Type B pancreatic cell (in vitro differentiated cells): Measurements from ENCODE around the gene DPM2. TPM values are rescaled to one million over a fixed set of nuclear protein-coding genes. Genes with fewer than 3 reads are reported as not detected.

Experiments used
- DNase-seq: peaks from one replicate; pipeline ENCODE4 v3.0.0; 2021; ENCODE audit warnings: mixed read lengths; ENCODE audit not compliant: unreplicated experiment; ENCODE audit errors: extremely low spot score
- H3K27ac Mint-ChIP-seq: 2 replicates; pipeline ENCODE4 v1.8.0; 2021; ENCODE audit warnings: mild to moderate bottlenecking, mixed read lengths
- H3K27me3 Mint-ChIP-seq: 2 replicates; pipeline ENCODE4 v1.8.0; 2021; ENCODE audit warnings: mixed read lengths
- H3K36me3 Mint-ChIP-seq: 2 replicates; pipeline ENCODE4 v1.8.0; 2021; ENCODE audit warnings: mixed read lengths
- H3K4me1 Mint-ChIP-seq: one replicate; pipeline ENCODE4 v1.8.0; 2021; ENCODE audit warnings: mixed read lengths; ENCODE audit not compliant: unreplicated experiment
- H3K4me3 Mint-ChIP-seq: 2 replicates; pipeline ENCODE4 v1.8.0; 2021; ENCODE audit warnings: mild to moderate bottlenecking, mixed read lengths
- H3K9me3 Mint-ChIP-seq: 2 replicates; pipeline ENCODE4 v1.8.0; 2021; ENCODE audit warnings: mixed read lengths
- total RNA-seq: library from RNA; stranded (reverse); gene quantifications from 2 replicates; pipeline ENCODE4 v1.2.1, GENCODE V29; 2021; ENCODE audit warnings: low replicate concordance
- TF ChIP-seq, protein P1 (sequence below): fragments of 200-600 bp; sonication (generic); conservative IDR thresholded peaks from 2 replicates; pipeline ENCODE4 v1.5.0; 2021; ENCODE audit warnings: antibody characterized with exemption, mild to moderate bottlenecking

The DPM2 gene
- total RNA-seq, 1 donor from 2014 or later = 41.6 TPM

DNA sequence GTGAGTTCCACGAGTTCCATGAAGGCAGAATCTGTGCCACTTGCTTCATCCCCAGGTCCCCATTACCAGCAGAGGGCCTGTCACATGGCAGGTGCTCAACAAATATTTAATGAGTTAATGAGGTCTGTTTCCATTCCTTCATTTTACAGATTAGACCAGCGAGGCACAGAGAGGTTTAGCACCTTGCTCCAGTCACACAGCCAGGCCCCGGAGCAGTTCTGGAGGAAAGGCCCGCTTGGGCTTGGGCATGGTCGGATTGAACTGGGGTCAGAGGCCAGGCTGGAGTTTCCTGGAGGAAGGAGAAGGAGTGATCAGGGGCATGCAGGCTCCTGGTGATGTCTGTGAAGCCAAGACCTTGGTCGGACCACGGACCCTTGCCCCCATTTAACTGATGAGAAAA lies 16.9 kb downstream of the DPM2 start:
- H3K4me3 Mint-ChIP-seq = no peak overlapping the region
- no peak overlapping the region for H3K27ac Mint-ChIP-seq
- peaks cover 25% of the 10 kb centered on the region for H3K27me3 Mint-ChIP-seq
- TF ChIP-seq, protein P1, sequence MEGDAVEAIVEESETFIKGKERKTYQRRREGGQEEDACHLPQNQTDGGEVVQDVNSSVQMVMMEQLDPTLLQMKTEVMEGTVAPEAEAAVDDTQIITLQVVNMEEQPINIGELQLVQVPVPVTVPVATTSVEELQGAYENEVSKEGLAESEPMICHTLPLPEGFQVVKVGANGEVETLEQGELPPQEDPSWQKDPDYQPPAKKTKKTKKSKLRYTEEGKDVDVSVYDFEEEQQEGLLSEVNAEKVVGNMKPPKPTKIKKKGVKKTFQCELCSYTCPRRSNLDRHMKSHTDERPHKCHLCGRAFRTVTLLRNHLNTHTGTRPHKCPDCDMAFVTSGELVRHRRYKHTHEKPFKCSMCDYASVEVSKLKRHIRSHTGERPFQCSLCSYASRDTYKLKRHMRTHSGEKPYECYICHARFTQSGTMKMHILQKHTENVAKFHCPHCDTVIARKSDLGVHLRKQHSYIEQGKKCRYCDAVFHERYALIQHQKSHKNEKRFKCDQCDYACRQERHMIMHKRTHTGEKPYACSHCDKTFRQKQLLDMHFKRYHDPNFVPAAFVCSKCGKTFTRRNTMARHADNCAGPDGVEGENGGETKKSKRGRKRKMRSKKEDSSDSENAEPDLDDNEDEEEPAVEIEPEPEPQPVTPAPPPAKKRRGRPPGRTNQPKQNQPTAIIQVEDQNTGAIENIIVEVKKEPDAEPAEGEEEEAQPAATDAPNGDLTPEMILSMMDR = no peak
- peaks cover 20% of the 10 kb centered on the region for H3K4me1 Mint-ChIP-seq
- no peaks in the 10 kb centered on the region for H3K9me3 Mint-ChIP-seq
- no peak for DNase-seq
- no peaks in the 10 kb centered on the region for H3K36me3 Mint-ChIP-seq

DNA sequence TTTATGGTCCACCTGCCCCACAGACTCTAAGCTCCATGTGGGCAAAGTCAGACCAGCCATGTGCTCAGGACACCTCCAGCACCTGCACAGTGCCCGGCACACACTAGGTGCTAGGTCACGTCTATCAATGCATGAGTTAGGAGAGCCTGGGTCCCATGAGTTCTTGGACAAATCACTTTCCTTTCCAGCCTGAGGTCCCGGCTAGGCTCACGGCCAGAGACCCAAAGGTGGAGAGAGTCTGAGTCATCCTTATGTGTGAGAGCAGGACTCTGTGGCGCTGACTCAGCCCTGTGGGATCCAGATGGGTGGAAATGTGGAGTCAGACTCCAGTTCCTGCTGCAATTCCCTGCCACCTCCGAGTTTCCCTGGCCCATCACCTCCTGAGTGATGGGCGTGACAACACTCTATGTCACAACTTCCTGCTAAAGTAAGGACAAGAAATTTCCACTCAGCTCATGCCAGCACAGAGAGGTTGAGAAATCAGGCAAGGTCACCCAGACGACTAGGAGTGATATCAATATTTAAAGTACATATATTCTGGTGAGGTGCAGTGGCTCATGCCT lies 18.3 kb downstream of the DPM2 start:
- TF ChIP-seq, protein P1 = no peak
- peak overlapping the region; percentile 45 for H3K4me3 Mint-ChIP-seq
- no peak for DNase-seq

DNA sequence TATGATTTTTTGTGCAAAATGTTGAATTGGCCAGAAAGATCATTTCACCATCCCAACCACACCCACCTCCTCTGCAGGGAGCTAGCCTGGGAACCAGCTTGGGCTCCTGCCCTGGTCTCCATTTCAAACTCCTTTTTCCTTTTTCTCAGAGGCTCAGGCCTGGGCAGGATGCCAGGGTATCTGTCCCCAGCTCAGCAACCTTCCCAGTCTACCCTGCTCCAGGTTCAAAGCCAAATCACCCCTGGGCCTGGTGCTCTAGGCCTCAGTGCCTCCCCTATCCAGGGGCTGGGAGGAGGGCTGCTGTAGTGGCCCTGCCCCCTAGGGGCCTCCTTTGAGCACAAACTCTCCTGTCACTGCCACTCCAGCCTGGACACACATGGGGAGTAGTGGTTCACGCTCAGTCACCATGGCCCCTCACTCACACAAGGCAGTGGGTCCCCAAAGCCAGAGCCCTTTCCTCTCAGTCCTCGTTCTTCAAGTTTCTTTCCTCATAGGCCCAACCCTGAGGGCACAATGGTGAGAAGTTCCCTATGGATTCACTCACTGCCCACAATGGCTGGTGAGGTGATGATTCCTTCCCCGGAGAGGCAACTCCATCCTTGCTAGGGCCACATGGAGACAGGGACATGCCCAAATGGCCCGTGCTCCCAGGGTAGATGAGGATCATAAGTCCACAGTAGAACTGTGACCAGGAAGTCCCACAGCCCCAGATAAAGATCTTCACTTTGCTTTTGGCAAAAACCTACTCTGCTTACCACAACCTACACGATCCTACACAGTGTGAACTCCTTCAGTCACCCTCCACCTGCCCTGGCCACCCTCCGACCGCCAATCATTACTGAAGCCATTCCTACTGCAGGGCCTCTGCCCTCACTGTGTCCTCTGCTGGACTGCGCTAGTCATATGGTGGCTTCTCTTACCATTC lies 19.2 kb downstream of the DPM2 start:
- peaks cover 20% of the 10 kb centered on the region for H3K4me1 Mint-ChIP-seq
- TF ChIP-seq, protein P1 = no peak
- DNase-seq = no peak
- peak overlapping the region; percentile 18 for H3K27ac Mint-ChIP-seq
- H3K4me3 Mint-ChIP-seq = peak overlapping the region; percentile 62
- no peaks in the 10 kb centered on the region for H3K9me3 Mint-ChIP-seq
- H3K27me3 Mint-ChIP-seq = peaks cover 8% of the 10 kb centered on the region
- H3K36me3 Mint-ChIP-seq = no peaks in the 10 kb centered on the region

More for the DNA sequence above, 18.3 kb downstream of the DPM2 start:
- H3K27ac Mint-ChIP-seq = peak overlapping the region; percentile 39
- H3K4me1 Mint-ChIP-seq = peaks cover 20% of the 10 kb centered on the region
- no peaks in the 10 kb centered on the region for H3K9me3 Mint-ChIP-seq
- H3K27me3 Mint-ChIP-seq = peaks cover 12% of the 10 kb centered on the region
- no peaks in the 10 kb centered on the region for H3K36me3 Mint-ChIP-seq

DNA sequence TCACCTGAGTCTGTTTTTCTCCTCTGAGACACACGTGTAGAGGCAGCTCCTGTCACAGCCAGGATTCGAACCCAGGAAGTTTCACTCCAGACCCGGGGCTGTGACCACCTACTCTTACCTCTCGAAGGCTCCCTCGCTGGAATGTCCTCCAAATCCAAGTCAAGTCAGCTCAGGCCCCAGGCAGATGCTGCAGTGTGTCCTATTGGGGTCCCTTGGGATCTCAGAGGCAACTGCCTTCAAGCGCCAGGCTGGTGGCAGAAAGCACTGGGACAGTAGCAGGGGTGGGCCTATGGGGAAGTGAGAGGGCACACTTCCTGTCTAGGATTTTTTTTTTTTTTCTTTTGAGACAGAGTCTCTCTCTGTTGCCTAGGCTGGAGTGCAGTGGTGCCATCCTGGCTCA lies 20.1 kb downstream of the DPM2 start:
- TF ChIP-seq, protein P1 = no peak
- no peak overlapping the region for H3K4me3 Mint-ChIP-seq
- DNase-seq = no peak
- H3K27me3 Mint-ChIP-seq = peaks cover 4% of the 10 kb centered on the region
- H3K36me3 Mint-ChIP-seq = no peaks in the 10 kb centered on the region
- no peaks in the 10 kb centered on the region for H3K9me3 Mint-ChIP-seq
- H3K4me1 Mint-ChIP-seq = peaks cover 23% of the 10 kb centered on the region
- H3K27ac Mint-ChIP-seq = no peak overlapping the region

DNA sequence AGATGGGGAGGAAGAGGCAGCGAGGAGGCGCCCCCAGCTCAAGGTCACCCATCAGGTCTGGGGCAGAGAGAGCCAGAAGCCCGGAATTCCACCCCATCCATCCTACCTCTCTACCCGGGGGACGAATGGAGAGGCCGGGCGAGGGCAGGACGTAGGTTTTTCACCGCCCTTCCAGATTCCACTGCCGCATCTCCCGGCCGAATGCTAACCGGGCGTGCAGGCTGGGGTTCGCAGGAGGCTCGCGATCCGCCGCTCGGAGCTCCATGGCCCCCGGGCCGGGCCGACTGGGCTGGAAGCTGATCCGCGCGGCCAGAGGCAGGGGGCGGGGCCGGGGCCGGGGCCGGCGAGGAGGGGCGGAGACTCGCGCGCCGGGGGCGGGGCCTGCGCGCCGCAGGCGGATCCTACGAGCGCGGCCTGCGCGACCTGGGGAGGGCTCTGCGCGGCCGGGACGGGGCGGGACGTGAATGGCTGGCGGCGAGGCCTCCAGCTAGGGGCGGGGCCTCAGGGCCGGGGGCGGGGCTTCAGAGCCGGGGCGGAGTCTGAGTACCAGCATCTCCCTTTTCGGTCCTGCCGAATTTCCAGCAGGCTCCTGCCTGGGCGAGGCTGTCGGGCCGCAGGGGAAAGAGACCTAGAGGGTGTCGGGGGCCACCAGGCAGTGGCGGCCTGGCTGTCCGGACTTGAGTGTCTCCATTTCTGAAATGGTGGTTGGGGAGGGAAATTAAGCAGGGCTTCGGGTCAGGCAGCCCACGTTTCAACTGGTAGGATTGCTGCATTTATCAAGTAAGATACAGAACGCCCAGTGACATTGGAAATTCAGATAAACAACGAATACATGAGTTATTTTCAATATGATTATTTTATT lies 20.7 kb downstream of the DPM2 start, which contains the start of gene ST6GALNAC4:
Gene ST6GALNAC4, minus strand, starts transcription at position 322 of the 862 bp plus-strand sequence. CDS start 622 bp downstream, outside the sequence.
- peak within 1 kb of the TSS; percentile 84 for H3K4me3 Mint-ChIP-seq
- peaks cover 23% of the 10 kb centered on the region for H3K4me1 Mint-ChIP-seq
- TF ChIP-seq, protein P1 = no peak
- no peaks in the 10 kb centered on the region for H3K9me3 Mint-ChIP-seq
- no peaks in the 10 kb centered on the region for H3K27me3 Mint-ChIP-seq
- no peak within 1 kb of the TSS for H3K27ac Mint-ChIP-seq
- H3K36me3 Mint-ChIP-seq = no peaks in the 10 kb centered on the region
- peak; percentile 94 for DNase-seq
